Sigmoid colon (tissue), 4 donors: Measurements from ENCODE around the gene RNF7.

ENCODE experiments used
- EP300 ChIP-seq, 4 donors: sonication (generic); formaldehyde crosslinking; IDR thresholded peaks; one replicate each; pipeline ENCODE4 v1.6.1; 2017; ENCODE audit warnings: antibody characterized with exemption in 4 of 4
- POLR2A ChIP-seq, 2 donors: fragments of 450-650 bp; IDR thresholded peaks; one replicate each; pipeline ENCODE4 v1.6.1; 2016; ENCODE audit warnings: antibody characterized with exemption in 2 of 2, mild to moderate bottlenecking in 2 of 2, moderate library complexity in 2 of 2
- POLR2AphosphoS5 ChIP-seq, 4 donors: sonication (generic); formaldehyde crosslinking; IDR thresholded peaks; one replicate each; pipeline ENCODE4 v1.6.1; 2017; ENCODE audit warnings: antibody characterized with exemption in 4 of 4
- TF ChIP-seq, protein P1 (sequence below), 4 experiments: fragments of 450-650 bp in 3 of 4; fragments of 200-600 bp in 1 of 4; IDR thresholded peaks; one replicate each; pipeline ENCODE4 v1.5.1; 2016 to 2019; ENCODE audit warnings: antibody characterized with exemption in 4 of 4, mild to moderate bottlenecking in 3 of 4, moderate library complexity in 2 of 4

DNA sequence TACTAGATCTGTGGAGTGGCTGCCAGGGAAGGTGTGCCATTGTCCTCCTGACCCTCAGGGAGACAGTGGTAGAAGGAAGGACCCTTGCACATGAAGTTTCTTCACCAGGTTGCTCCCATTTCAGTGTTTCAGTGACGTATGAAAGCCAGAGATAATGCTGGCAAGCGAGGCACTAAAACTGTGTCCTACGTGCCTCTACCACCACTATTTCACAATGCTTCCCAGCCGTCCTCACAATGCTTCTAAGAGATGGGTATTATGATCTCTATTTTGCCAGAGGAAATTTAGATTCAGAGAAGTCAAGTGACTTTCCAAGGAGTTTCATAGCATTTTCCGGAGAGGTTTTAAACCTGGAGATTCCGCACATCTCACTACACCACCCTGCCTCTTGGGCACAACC, 28.0 kb upstream of the RNF7 start:
- TF ChIP-seq EP300 (IDR thresholded peaks at IDR 0.05), result no peak
- TF ChIP-seq, protein P1, sequence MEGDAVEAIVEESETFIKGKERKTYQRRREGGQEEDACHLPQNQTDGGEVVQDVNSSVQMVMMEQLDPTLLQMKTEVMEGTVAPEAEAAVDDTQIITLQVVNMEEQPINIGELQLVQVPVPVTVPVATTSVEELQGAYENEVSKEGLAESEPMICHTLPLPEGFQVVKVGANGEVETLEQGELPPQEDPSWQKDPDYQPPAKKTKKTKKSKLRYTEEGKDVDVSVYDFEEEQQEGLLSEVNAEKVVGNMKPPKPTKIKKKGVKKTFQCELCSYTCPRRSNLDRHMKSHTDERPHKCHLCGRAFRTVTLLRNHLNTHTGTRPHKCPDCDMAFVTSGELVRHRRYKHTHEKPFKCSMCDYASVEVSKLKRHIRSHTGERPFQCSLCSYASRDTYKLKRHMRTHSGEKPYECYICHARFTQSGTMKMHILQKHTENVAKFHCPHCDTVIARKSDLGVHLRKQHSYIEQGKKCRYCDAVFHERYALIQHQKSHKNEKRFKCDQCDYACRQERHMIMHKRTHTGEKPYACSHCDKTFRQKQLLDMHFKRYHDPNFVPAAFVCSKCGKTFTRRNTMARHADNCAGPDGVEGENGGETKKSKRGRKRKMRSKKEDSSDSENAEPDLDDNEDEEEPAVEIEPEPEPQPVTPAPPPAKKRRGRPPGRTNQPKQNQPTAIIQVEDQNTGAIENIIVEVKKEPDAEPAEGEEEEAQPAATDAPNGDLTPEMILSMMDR (IDR thresholded peaks at IDR 0.05), result no peak
- no peak for TF ChIP-seq POLR2AphosphoS5 (IDR thresholded peaks at IDR 0.05)
- no peak for TF ChIP-seq POLR2A (IDR thresholded peaks at IDR 0.05)
